ENCODE results near the gene AGRN. TPM values are rescaled to one million over a fixed set of nuclear protein-coding genes. Genes with fewer than 3 reads are reported as not detected.

AGRN gene
- total RNA-seq, 4 donors from 2014 or later, result 10.9 to 35.7 (median 20.6) TPM

GRCh38 chr1:998995-999724, 20.8 kb upstream of the AGRN start:
- DNase-seq (ENCODE audit: low spot score in 2 of 2), result no peak
- peaks cover 0 to 49% of the 10 kb centered on the region in 2 donors for H3K27me3 ChIP-seq
- H3K4me1 ChIP-seq, result peaks cover 0 to 44% (median 24%) of the 10 kb centered on the region in 4 donors
- peak overlapping the region; percentile 71 to 98 (median 88) for H3K27ac ChIP-seq
- WGBS, 2 donors, result 0% methylated on average over 40 of the region's 86 CpGs; no CpG with 5 or more reads in 1 of the 2 donors
- peak overlapping the region; percentile 40 to 70 (median 47) for H3K4me3 ChIP-seq
- no peaks in the 10 kb centered on the region for H3K9me3 ChIP-seq
- TF ChIP-seq EP300 (IDR thresholded peaks at IDR 0.05), result no peak
- peak in 1 of 5 experiments; percentile 21 for TF ChIP-seq CTCF (IDR thresholded peaks at IDR 0.05)
- H3K36me3 ChIP-seq, result no peaks in the 10 kb centered on the region

GRCh38 chr1:999725-1000356, 20.1 kb upstream of the AGRN start, which contains the start of gene HES4:
Gene HES4, minus strand, starts transcription at chr1:1000097. Its CDS starts 124 bp downstream, at chr1:999973.
- Histone ChIP-seq H3K4me1 (peaks cover 0 to 46% (median 25%) of the 10 kb centered on the region in 4 donors), H3K27me3 (peaks cover 0 to 55% of the 10 kb centered on the region in 2 donors)
- peak; percentile 53 to 72 for DNase-seq (ENCODE audit: low spot score in 2 of 2)

GRCh38 chr1:1000357-1001056, 19.4 kb upstream of the AGRN start:
- DNase-seq (ENCODE audit: low spot score in 2 of 2), result peak in 1 of 2 donors; percentile 57
- TF ChIP-seq EP300 (IDR thresholded peaks at IDR 0.05) (peak; percentile 83 to 97), POLR2A (IDR thresholded peaks at IDR 0.05) (peak in 1 of 2 donors; percentile 64), CTCF (IDR thresholded peaks at IDR 0.05) (peak in 2 of 5 experiments; percentile 17 to 22)
- H3K27ac ChIP-seq, result peak overlapping the region; percentile 85 to 98 (median 95)
- H3K9me3 ChIP-seq, result no peaks in the 10 kb centered on the region
- WGBS, 2 donors, result 0 to 1% methylated on average over 8 to 39 of the region's 75 CpGs
- no peaks in the 10 kb centered on the region for H3K36me3 ChIP-seq
- peaks cover 0 to 53% (median 29%) of the 10 kb centered on the region in 4 donors for H3K4me1 ChIP-seq
- H3K4me3 ChIP-seq, result peak overlapping the region; percentile 49 to 70 (median 65)
- peaks cover 2 to 62% of the 10 kb centered on the region in 2 donors for H3K27me3 ChIP-seq

More at GRCh38 chr1:999725-1000356, 20.1 kb upstream of the AGRN start, which contains the start of gene HES4:
- Histone ChIP-seq H3K27ac (peak within 1 kb of the TSS; percentile 85 to 98 (median 95)), H3K4me3 (peak within 1 kb of the TSS; percentile 49 to 70 (median 65)), H3K36me3 (no peaks in the 10 kb centered on the region), H3K9me3 (no peaks in the 10 kb centered on the region)
- TF ChIP-seq EP300 (IDR thresholded peaks at IDR 0.05), result peak in 1 of 2 donors; percentile 44
- TF ChIP-seq POLR2A (IDR thresholded peaks at IDR 0.05), result peak; percentile 64 to 82
- peak in 1 of 5 experiments; percentile 7 for TF ChIP-seq CTCF (IDR thresholded peaks at IDR 0.05)
- WGBS, 2 donors, result 0% methylated on average over 43 to 67 of the region's 95 CpGs

GRCh38 chr1:1001057-1001783, 18.7 kb upstream of the AGRN start:
- Histone ChIP-seq H3K27me3 (peaks cover 2 to 69% of the 10 kb centered on the region in 2 donors), H3K9me3 (no peaks in the 10 kb centered on the region), H3K27ac (peak overlapping the region; percentile 85 to 98 (median 95)), H3K4me1 (peaks cover 0 to 55% (median 29%) of the 10 kb centered on the region in 4 donors), H3K36me3 (no peaks in the 10 kb centered on the region), H3K4me3 (peak overlapping the region; percentile 49 to 70 (median 65))
- TF ChIP-seq CTCF (IDR thresholded peaks at IDR 0.05) (peak in 1 of 5 experiments; percentile 6), EP300 (IDR thresholded peaks at IDR 0.05) (no peak)
- no peak for DNase-seq (ENCODE audit: low spot score in 2 of 2)
- 1 to 2% methylated on average over 22 to 41 of the region's 58 CpGs for WGBS, 2 donors
